ENCODE data around the gene OSCAR. TPM values are rescaled to one million over a fixed set of nuclear protein-coding genes. Genes with fewer than 3 reads are reported as not detected.
A peak's percentile ranks its signal among the peaks of the same experiment; 100 is the strongest.

Gene OSCAR
- 1 to 10 TPM in 1 of 2 donors, not detected in 1; 2.3 TPM for total RNA-seq

- Histone ChIP-seq H3K27me3 (peaks cover 0 to 12% of the 10 kb centered on the region in 2 donors), H3K27ac (peak within 1 kb of the TSS in 1 of 4 donors; percentile 7), H3K4me3 (no peak within 1 kb of the TSS), H3K9me3 (no peaks in the 10 kb centered on the region), H3K4me1 (peaks cover 26% of the 10 kb centered on the region), H3K36me3 (replicated peaks in 1 of 2; ENCODE audit: insufficient read depth in 1 of 2, low read depth in 2 of 2) (no peaks in the 10 kb centered on the region)
- intact Hi-C loops (cut with DNase I): no loop called here
- TF ChIP-seq, protein P1, sequence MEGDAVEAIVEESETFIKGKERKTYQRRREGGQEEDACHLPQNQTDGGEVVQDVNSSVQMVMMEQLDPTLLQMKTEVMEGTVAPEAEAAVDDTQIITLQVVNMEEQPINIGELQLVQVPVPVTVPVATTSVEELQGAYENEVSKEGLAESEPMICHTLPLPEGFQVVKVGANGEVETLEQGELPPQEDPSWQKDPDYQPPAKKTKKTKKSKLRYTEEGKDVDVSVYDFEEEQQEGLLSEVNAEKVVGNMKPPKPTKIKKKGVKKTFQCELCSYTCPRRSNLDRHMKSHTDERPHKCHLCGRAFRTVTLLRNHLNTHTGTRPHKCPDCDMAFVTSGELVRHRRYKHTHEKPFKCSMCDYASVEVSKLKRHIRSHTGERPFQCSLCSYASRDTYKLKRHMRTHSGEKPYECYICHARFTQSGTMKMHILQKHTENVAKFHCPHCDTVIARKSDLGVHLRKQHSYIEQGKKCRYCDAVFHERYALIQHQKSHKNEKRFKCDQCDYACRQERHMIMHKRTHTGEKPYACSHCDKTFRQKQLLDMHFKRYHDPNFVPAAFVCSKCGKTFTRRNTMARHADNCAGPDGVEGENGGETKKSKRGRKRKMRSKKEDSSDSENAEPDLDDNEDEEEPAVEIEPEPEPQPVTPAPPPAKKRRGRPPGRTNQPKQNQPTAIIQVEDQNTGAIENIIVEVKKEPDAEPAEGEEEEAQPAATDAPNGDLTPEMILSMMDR (IDR thresholded peaks at IDR 0.05): no peak
- no peak for TF ChIP-seq POLR2A (IDR thresholded peaks at IDR 0.05)
- peak in 1 of 4 donors; percentile 50 for DNase-seq
- WGBS, 2 donors: 41 to 70% methylated on average over 5 of the region's 5 CpGs
- no peak for ATAC-seq
Measured at GRCh38 chr19:54100561-54100960, at the start of gene OSCAR. Gene OSCAR, minus strand, starts transcription at chr19:54100803. Its CDS starts 11 bp downstream, at chr19:54100792.

GRCh38 chr19:54149021-54149812, 48.6 kb upstream of the OSCAR start:
- H3K4me1 ChIP-seq: no peaks in the 10 kb centered on the region
- ATAC-seq (no peak), DNase-seq (no peak)
- no peak overlapping the region for H3K4me3 ChIP-seq
- H3K36me3 ChIP-seq (replicated peaks in 1 of 2; ENCODE audit: insufficient read depth in 1 of 2, low read depth in 2 of 2): peaks cover 16 to 60% of the 10 kb centered on the region in 2 donors
- H3K27me3 ChIP-seq: no peaks in the 10 kb centered on the region
- intact Hi-C loops (cut with DNase I): no loop called here
- no peaks in the 10 kb centered on the region for H3K9me3 ChIP-seq
- no peak for TF ChIP-seq POLR2A (IDR thresholded peaks at IDR 0.05)
- 83 to 90% methylated on average over 12 of the region's 12 CpGs for WGBS, 2 donors
- no peak overlapping the region for H3K27ac ChIP-seq

DNA sequence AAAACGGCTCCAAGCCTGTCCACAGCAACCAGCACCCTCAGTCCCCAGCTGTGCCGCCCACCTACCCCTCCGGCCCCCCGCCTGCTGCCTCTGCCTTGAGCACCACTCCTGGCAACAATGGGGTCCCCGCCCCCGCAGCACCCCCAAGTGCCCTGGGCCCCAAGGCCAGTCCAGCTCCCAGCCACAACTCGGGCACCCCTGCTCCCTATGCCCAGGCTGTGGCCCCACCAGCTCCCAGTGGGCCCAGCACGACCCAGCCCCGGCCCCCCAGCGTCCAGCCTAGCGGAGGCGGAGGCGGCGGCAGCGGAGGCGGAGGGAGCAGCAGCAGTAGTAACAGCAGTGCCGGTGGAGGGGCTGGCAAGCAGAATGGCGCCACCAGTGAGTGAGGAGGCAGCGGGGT, 47.6 kb upstream of the OSCAR start:
- H3K4me3 ChIP-seq: no peak overlapping the region
- intact Hi-C loops (cut with DNase I): no loop called here
- no peak overlapping the region for H3K27ac ChIP-seq
- peaks cover 26 to 64% of the 10 kb centered on the region in 2 donors for H3K36me3 ChIP-seq (replicated peaks in 1 of 2; ENCODE audit: insufficient read depth in 1 of 2, low read depth in 2 of 2)
- ATAC-seq (no peak), DNase-seq (no peak)
- no peaks in the 10 kb centered on the region for H3K27me3 ChIP-seq
- no peak for TF ChIP-seq POLR2A (IDR thresholded peaks at IDR 0.05)
- TF ChIP-seq, protein P1 (IDR thresholded peaks at IDR 0.05): no peak
- no peaks in the 10 kb centered on the region for H3K9me3 ChIP-seq
- WGBS, 2 donors: 78 to 92% methylated on average over 14 to 15 of the region's 19 CpGs
- H3K4me1 ChIP-seq: no peaks in the 10 kb centered on the region

- no peaks in the 10 kb centered on the region for H3K27me3 ChIP-seq
- WGBS, 2 donors: 63 to 90% methylated on average over 3 of the region's 3 CpGs
- no peaks in the 10 kb centered on the region for H3K9me3 ChIP-seq
- intact Hi-C loops (cut with DNase I): no loop called here
- no peak for TF ChIP-seq POLR2A (IDR thresholded peaks at IDR 0.05)
- TF ChIP-seq, protein P1 (IDR thresholded peaks at IDR 0.05): no peak
- H3K4me1 ChIP-seq: no peaks in the 10 kb centered on the region
- ATAC-seq: no peak
- H3K4me3 ChIP-seq: no peak overlapping the region
- peak in 1 of 4 donors; percentile 40 for DNase-seq
- H3K27ac ChIP-seq: no peak overlapping the region
- peaks cover 31 to 61% of the 10 kb centered on the region in 2 donors for H3K36me3 ChIP-seq (replicated peaks in 1 of 2; ENCODE audit: insufficient read depth in 1 of 2, low read depth in 2 of 2)
Measured at GRCh38 chr19:54147676-54148075, 47.1 kb upstream of the OSCAR start.

GRCh38 chr19:54145541-54146158, 45.0 kb upstream of the OSCAR start:
- Histone ChIP-seq H3K36me3 (replicated peaks in 1 of 2; ENCODE audit: insufficient read depth in 1 of 2, low read depth in 2 of 2) (peaks cover 31 to 53% of the 10 kb centered on the region in 2 donors), H3K9me3 (no peaks in the 10 kb centered on the region), H3K27me3 (no peaks in the 10 kb centered on the region), H3K4me3 (no peak overlapping the region), H3K27ac (no peak overlapping the region), H3K4me1 (peaks cover 11% of the 10 kb centered on the region)
- 86 to 90% methylated on average over 16 to 25 of the region's 28 CpGs for WGBS, 2 donors
- DNase-seq: no peak
- TF ChIP-seq POLR2A (IDR thresholded peaks at IDR 0.05): no peak
- TF ChIP-seq, protein P1 (IDR thresholded peaks at IDR 0.05): no peak
- intact Hi-C loops (cut with DNase I): no loop called here
- ATAC-seq: no peak
